Pancreas (tissue), 10 donors: ENCODE results near the gene NCAM2. TPM values are rescaled to one million over a fixed set of nuclear protein-coding genes. Genes with fewer than 3 reads are reported as not detected.

Experiments
- ATAC-seq, 4 donors: fragments of 200-7000 bp; cut with Tn5 transposase; one replicate each; pipeline versions ENCODE4 v1.8.0 to v1.9.1; 2020; ENCODE audit warnings: mild to moderate bottlenecking in 4 of 4, moderate library complexity in 4 of 4
- DNase-seq, 6 donors: peaks; one replicate each; pipeline ENCODE4 v3.0.0-alpha.2; 2020
- FAIRE-seq: peaks from 2 replicates; lab custom pipeline; 2012; peaks lifted over from hg19 to GRCh38; lab: Jason Lieb, UNC
- H3K27ac ChIP-seq, 4 donors: fragments of 200-600 bp; sonication (generic); 1 replicate in 3 of 4; 2 replicates in 1 of 4; pipeline versions ENCODE4 v1.5.0 to v1.8.0; 2020
- H3K27me3 ChIP-seq, 4 donors: fragments of 200-600 bp; one replicate each; pipeline ENCODE4 v1.8.0; 2021
- H3K36me3 ChIP-seq, 3 donors: fragments of 200-600 bp; sonication (generic) in 1 of 3; one replicate each; pipeline versions ENCODE4 v1.5.0 to v1.8.0; 2020 to 2021
- H3K4me1 ChIP-seq, 3 donors: fragments of 200-600 bp; one replicate each; pipeline ENCODE4 v1.8.0; 2021
- H3K4me3 ChIP-seq, 4 donors: fragments of 200-600 bp; sonication (generic) in 2 of 4; one replicate each; pipeline versions ENCODE4 v1.5.0 to v1.8.0; 2020 to 2021
- H3K9me3 ChIP-seq, 4 donors: fragments of 200-600 bp; one replicate each; pipeline ENCODE4 v1.8.0; 2021
- CTCF ChIP-seq, 4 donors: fragments of 200-600 bp; sonication (generic) in 3 of 4; IDR thresholded peaks; one replicate each; pipeline versions ENCODE4 v1.5.0 to v1.8.0; 2021; ENCODE audit warnings: antibody characterized with exemption in 4 of 4
- WGBS, 2 donors: extraction: QIAGEN DNeasy Blood & Tissue Kit; methylation state at CpG; one replicate each; pipeline ENCODE4 v1.1.7; 2013; 5-methylcytosine and 5-hydroxymethylcytosine counted together
- intact Hi-C, 3 donors: fragments of 100-400 bp; cut with DNase I; formaldehyde crosslinking; loops; one replicate each; pipeline versions ENCODE4 v1.11.1 to v1.14.2; 2022
- polyA plus RNA-seq, 2 donors: library from polyadenylated mRNA; stranded (reverse); fragments of 200-250 nt; gene quantifications; one replicate each; pipeline ENCODE4 v1.2.3, GENCODE V29; 2013
- total RNA-seq, 6 donors: library from RNA; stranded (reverse); fragmentation: NEBNext Ultra II Directional in 4 of 6; extraction: Animal tissue kit (Norgen Biotek cat#: 25700) in 4 of 6; gene quantifications; one replicate each; pipeline versions ENCODE4 v1.2.1 to v1.2.4, GENCODE V29; 2021 to 2023
- donor health status: healthy with polysubstance abuse.
- donor health status: DM: no; HTN: no; CAD: no; lungs with moderate emphysema.
- donor health status: DM: no; HTN: no; CAD: no.
- donor health status: control.
- donor health status: control.
- donor health status: Bipolar disorder and iron deficiency.
- donor health status: DM: yes; HTN: yes; CAD: no.
- donor health status: DM: no; HTN: no; CAD: no.
- donor health status: DM: no; HTN: no; CAD: no.
- donor health status: DM: yes; HTN: yes; CAD: no.

The NCAM2 gene
- total and polyA plus RNA-seq, 8 donors: under 0.01 to 1.0 (median 0.27) TPM

GRCh38 chr21:21018821-21019220 lies 20.6 kb downstream of the NCAM2 start:
- no peaks in the 10 kb centered on the region for H3K36me3 ChIP-seq
- FAIRE-seq: no peak
- 20 to 52% methylated on average over 1 of the region's 1 CpG for WGBS, 2 donors
- no peak for TF ChIP-seq CTCF (IDR thresholded peaks at IDR 0.05)
- no peak overlapping the region for H3K27ac ChIP-seq
- no peaks in the 10 kb centered on the region for H3K4me1 ChIP-seq
- H3K4me3 ChIP-seq: no peak overlapping the region
- DNase-seq: no peak
- no peaks in the 10 kb centered on the region for H3K27me3 ChIP-seq
- intact Hi-C loops: loop anchor here in 1 of 3 donors (10.0 kb wide), 1 partner anchor 56 kb away; no protein-coding TSS in a partner anchor
- H3K9me3 ChIP-seq: no peaks in the 10 kb centered on the region
- ATAC-seq: no peak

GRCh38 chr21:21019681-21020080 lies 21.5 kb downstream of the NCAM2 start:
- no peak for TF ChIP-seq CTCF (IDR thresholded peaks at IDR 0.05)
- Histone ChIP-seq H3K4me3 (no peak overlapping the region), H3K36me3 (no peaks in the 10 kb centered on the region), H3K4me1 (no peaks in the 10 kb centered on the region), H3K27ac (no peak overlapping the region), H3K27me3 (no peaks in the 10 kb centered on the region), H3K9me3 (no peaks in the 10 kb centered on the region)
- DNase-seq (no peak), FAIRE-seq (no peak), ATAC-seq (no peak)
- WGBS, 2 donors: 71 to 78% methylated on average over 4 of the region's 4 CpGs
- intact Hi-C loops: loop anchor here in 1 of 3 donors (10.0 kb wide), 1 partner anchor 55 kb away; no protein-coding TSS in a partner anchor

- no peak overlapping the region for H3K4me3 ChIP-seq
- 56 to 73% methylated on average over 2 of the region's 2 CpGs for WGBS, 2 donors
- no peak overlapping the region for H3K27ac ChIP-seq
- DNase-seq (no peak), ATAC-seq (no peak), FAIRE-seq (no peak)
- H3K27me3 ChIP-seq: no peaks in the 10 kb centered on the region
- no peaks in the 10 kb centered on the region for H3K9me3 ChIP-seq
- intact Hi-C loops: no loop called here
- no peaks in the 10 kb centered on the region for H3K36me3 ChIP-seq
- TF ChIP-seq CTCF (IDR thresholded peaks at IDR 0.05): no peak
- no peaks in the 10 kb centered on the region for H3K4me1 ChIP-seq
These were observed 27.5 kb downstream of the NCAM2 start for GRCh38 chr21:21025742-21026141.

GRCh38 chr21:21028275-21028820 lies 30.1 kb downstream of the NCAM2 start:
- Histone ChIP-seq H3K27ac (no peak overlapping the region), H3K4me1 (no peaks in the 10 kb centered on the region), H3K9me3 (no peaks in the 10 kb centered on the region), H3K36me3 (no peaks in the 10 kb centered on the region), H3K4me3 (no peak overlapping the region), H3K27me3 (no peaks in the 10 kb centered on the region)
- WGBS, 2 donors: 52 to 64% methylated on average over 5 of the region's 5 CpGs
- no peak for TF ChIP-seq CTCF (IDR thresholded peaks at IDR 0.05)
- FAIRE-seq (no peak), DNase-seq (no peak), ATAC-seq (no peak)
- intact Hi-C loops: no loop called here

- H3K4me3 ChIP-seq: no peak overlapping the region
- FAIRE-seq: no peak
- TF ChIP-seq CTCF (IDR thresholded peaks at IDR 0.05): no peak
- intact Hi-C loops: no loop called here
- 7 to 16% methylated on average over 2 of the region's 2 CpGs for WGBS, 2 donors
- no peak for DNase-seq
- no peak for ATAC-seq
- H3K36me3 ChIP-seq: no peaks in the 10 kb centered on the region
- no peaks in the 10 kb centered on the region for H3K4me1 ChIP-seq
- H3K27me3 ChIP-seq: no peaks in the 10 kb centered on the region
- H3K9me3 ChIP-seq: no peaks in the 10 kb centered on the region
- no peak overlapping the region for H3K27ac ChIP-seq
These were observed 31.0 kb downstream of the NCAM2 start for GRCh38 chr21:21029164-21029563.
